Measurements from ENCODE around the gene SRD5A1. TPM values are rescaled to one million over a fixed set of nuclear protein-coding genes. Genes with fewer than 3 reads are reported as not detected.

SRD5A1 gene
- total RNA-seq, 1 experiment from 2014 or later, result 30.4 TPM

GRCh38 chr5:6708814-6709213, 75.6 kb downstream of the SRD5A1 start:
- no peak for ATAC-seq
- in situ Hi-C loops (cut with HindIII; ENCODE audit: low pct_unique_long_range_greater_than_20kb, low sequenced_read_pairs), result no loop called here
- Histone ChIP-seq H3K4me3 (ENCODE audit: low read depth in 2 of 2, low read length in 2 of 2) (no peak overlapping the region), H3K4me1 (ENCODE audit: control insufficient read depth, insufficient read depth, low read length) (peaks cover 6% of the 10 kb centered on the region; the same call in 1 of the 2 replicates), H3K27me3 (ENCODE audit: control insufficient read depth, insufficient read depth, low read length) (no peaks in the 10 kb centered on the region), H3K9me3 (ENCODE audit: control insufficient read depth, insufficient read depth, low read depth, low read length) (no peaks in the 10 kb centered on the region), H3K27ac (ENCODE audit: low read length) (no peak overlapping the region), H3K36me3 (ENCODE audit: control insufficient read depth, insufficient read depth, low read length) (no peaks in the 10 kb centered on the region)
- intact Hi-C loops (cut with micrococcal nuclease; ENCODE audit: unreplicated experiment), result no loop called here
- TF ChIP-seq SIN3A (IDR thresholded peaks at IDR 0.05; ENCODE audit: borderline replicate concordance, insufficient read depth, low read depth, low read length) (no peak), CTCF (IDR thresholded peaks at IDR 0.05) (no peak), POLR2AphosphoS5 (IDR thresholded peaks at IDR 0.05; ENCODE audit: low read depth, low read length) (no peak)
- ChIA-PET CTCF (no interaction called here), POLR2A (no interaction called here)
- BruUV-seq (replicated peaks), result no TSS peak
- no peak for DNase-seq (ENCODE audit: low read depth, low spot score)

GRCh38 chr5:6710070-6710469, 76.8 kb downstream of the SRD5A1 start:
- no TSS peak for BruUV-seq (replicated peaks)
- intact Hi-C loops (cut with micrococcal nuclease; ENCODE audit: unreplicated experiment) (loop anchor here (10.0 kb wide), 1 partner anchor 75 kb away; the partner anchor contains the start of genes NSUN2 and SRD5A1), in situ Hi-C loops (cut with HindIII; ENCODE audit: low pct_unique_long_range_greater_than_20kb, low sequenced_read_pairs) (no loop called here)
- Histone ChIP-seq H3K36me3 (ENCODE audit: control insufficient read depth, insufficient read depth, low read length) (no peaks in the 10 kb centered on the region; the same call in 1 of the 2 replicates), H3K27me3 (ENCODE audit: control insufficient read depth, insufficient read depth, low read length) (no peaks in the 10 kb centered on the region), H3K4me1 (ENCODE audit: control insufficient read depth, insufficient read depth, low read length) (peaks cover 6% of the 10 kb centered on the region; the same call in 1 of the 2 replicates), H3K9me3 (ENCODE audit: control insufficient read depth, insufficient read depth, low read depth, low read length) (no peaks in the 10 kb centered on the region), H3K4me3 (ENCODE audit: low read depth in 2 of 2, low read length in 2 of 2) (no peak overlapping the region), H3K27ac (ENCODE audit: low read length) (no peak overlapping the region)
- ChIA-PET POLR2A (no interaction called here), CTCF (no interaction called here)
- TF ChIP-seq CTCF (IDR thresholded peaks at IDR 0.05) (no peak), TCF7L2 (IDR thresholded peaks at IDR 0.05; ENCODE audit: low read depth, low read length) (no peak), REST (IDR thresholded peaks at IDR 0.05; ENCODE audit: insufficient read depth in 1 of 2, low read depth in 2 of 2, low read length in 1 of 2) (no peak), POLR2AphosphoS5 (IDR thresholded peaks at IDR 0.05; ENCODE audit: low read depth, low read length) (no peak), SIN3A (IDR thresholded peaks at IDR 0.05; ENCODE audit: borderline replicate concordance, insufficient read depth, low read depth, low read length) (no peak)
- no peak for ATAC-seq
- no peak for DNase-seq (ENCODE audit: low read depth, low spot score)

All from Panc1 (cell line).